Measurements from ENCODE around the gene SORCS2.

Gene SORCS2

GRCh38 chr4:7739918-7740865, 547.9 kb downstream of the SORCS2 start:
- no peak for DNase-seq

GRCh38 chr4:7740866-7741525, 548.7 kb downstream of the SORCS2 start:
- no peak for DNase-seq

GRCh38 chr4:7741946-7742806, 549.8 kb downstream of the SORCS2 start:
- DNase-seq, result no peak

- DNase-seq, result no peak
These were observed 550.5 kb downstream of the SORCS2 start for GRCh38 chr4:7742807-7743280.

- DNase-seq, result no peak
These were observed 551.9 kb downstream of the SORCS2 start for GRCh38 chr4:7744142-7744804.

- no peak for DNase-seq
These were observed 553.1 kb downstream of the SORCS2 start for GRCh38 chr4:7745301-7745885.

GRCh38 chr4:7746351-7747061, 554.2 kb downstream of the SORCS2 start:
- no peak for DNase-seq

- DNase-seq, result no peak
These were observed 554.7 kb downstream of the SORCS2 start for GRCh38 chr4:7747062-7747385.

GRCh38 chr4:7747566-7747965, 555.2 kb downstream of the SORCS2 start:
- no peak for DNase-seq

- no peak for DNase-seq
These were observed 558.2 kb downstream of the SORCS2 start for GRCh38 chr4:7750523-7750922.

GRCh38 chr4:7750972-7751371, 558.6 kb downstream of the SORCS2 start:
- no peak for DNase-seq

- DNase-seq, result no peak
These were observed 560.3 kb downstream of the SORCS2 start for GRCh38 chr4:7752649-7753048.

GRCh38 chr4:7753271-7753670, 560.9 kb downstream of the SORCS2 start:
- DNase-seq, result no peak

- no peak for DNase-seq
These were observed 561.7 kb downstream of the SORCS2 start for GRCh38 chr4:7753931-7754465.

GRCh38 chr4:7754565-7755262, 562.4 kb downstream of the SORCS2 start:
- DNase-seq, result no peak

- DNase-seq, result no peak
These were observed 563.2 kb downstream of the SORCS2 start for GRCh38 chr4:7755561-7755960.

GRCh38 chr4:7756071-7756470, 563.7 kb downstream of the SORCS2 start:
- no peak for DNase-seq

- DNase-seq, result no peak
These were observed 564.4 kb downstream of the SORCS2 start for GRCh38 chr4:7756561-7757355.
